Right hindlimb (tissue), 1 donor: ENCODE results near the gene KRT39.
"Not testable (repeated sequence)": the region's sequence is repeated elsewhere in the genome, so short reads cannot be mapped to it uniquely, and the experiment has no call there.

ENCODE experiments used
- DNase-seq: peaks from one replicate; pipeline ENCODE4 v3.0.0-alpha.2; 2018

KRT39 gene

DNA sequence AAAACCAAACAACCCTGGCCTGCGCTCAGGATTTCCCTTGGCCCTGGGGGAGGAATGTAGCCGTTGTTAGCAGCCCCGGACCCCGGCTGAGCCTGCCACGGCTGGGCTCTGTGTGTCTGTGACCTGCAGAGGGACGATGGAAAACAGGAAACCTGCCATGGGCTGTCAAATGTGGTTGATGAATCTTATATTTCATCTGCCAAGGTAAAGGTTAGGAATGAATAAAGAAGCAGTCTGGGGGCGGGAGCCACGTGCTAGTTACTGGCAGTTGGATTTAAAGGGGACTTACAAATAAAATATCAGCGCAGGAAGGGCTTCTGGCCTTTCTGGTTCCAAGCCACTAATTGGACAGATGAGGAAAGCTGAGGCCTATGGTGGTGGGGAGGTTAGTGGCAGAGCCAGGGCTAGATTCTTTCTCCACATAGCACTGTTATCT is 29.3 kb downstream of the KRT39 start, which contains the start of gene KRT23:
Gene KRT23, minus strand, starts transcription at position 263 of the 436 bp plus-strand sequence. CDS start 1,043 bp downstream, outside the sequence.
- DNase-seq = peak; percentile 22

- DNase-seq = no peak
These were observed 29.8 kb downstream of the KRT39 start for GRCh38 chr17:40936976-40937375.

- DNase-seq = no peak
These were observed 30.2 kb downstream of the KRT39 start for GRCh38 chr17:40936437-40936971.

DNA sequence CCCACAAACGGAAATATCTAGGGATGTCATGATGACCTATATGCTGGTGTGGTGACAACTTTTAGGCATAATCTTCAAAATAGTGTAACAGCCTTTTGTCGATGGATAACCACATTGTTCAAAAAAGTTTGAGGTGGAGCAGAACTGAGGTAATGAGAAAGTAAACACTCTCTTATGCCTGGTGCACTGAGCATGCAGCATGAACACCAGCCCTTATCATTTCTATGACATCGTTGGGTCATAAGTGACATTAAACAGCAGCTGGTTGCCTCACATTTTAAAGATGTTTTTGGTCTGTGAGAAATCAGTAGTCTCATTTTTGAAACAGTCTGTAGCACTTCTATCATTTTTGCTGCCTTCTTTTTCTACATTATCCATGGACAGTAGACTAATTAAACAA is 31.1 kb downstream of the KRT39 start:
- no peak for DNase-seq

DNA sequence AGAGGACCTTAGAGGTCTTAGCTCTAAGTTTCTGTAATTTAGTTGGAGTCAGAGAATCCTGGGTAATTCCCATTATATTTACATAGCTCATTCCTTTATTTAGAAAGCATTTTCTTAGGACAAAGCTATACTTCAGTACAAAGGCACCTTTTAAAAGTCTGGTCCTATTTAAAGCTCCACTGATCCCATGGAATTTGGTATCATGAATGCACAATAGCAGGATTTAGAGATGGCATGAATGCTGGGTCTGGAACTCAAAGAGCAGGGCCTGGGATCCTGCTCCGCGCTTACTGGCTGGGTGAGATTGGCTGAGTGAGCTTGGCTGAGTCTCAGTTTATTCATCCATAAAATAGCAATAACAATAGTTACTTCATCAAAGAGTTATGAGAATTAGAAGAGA is 34.1 kb downstream of the KRT39 start:
- DNase-seq = no peak

- DNase-seq = no peak
These were observed 35.4 kb downstream of the KRT39 start for GRCh38 chr17:40931311-40931710.

- no peak for DNase-seq
These were observed 40.4 kb downstream of the KRT39 start for GRCh38 chr17:40926341-40926740.

GRCh38 chr17:40922239-40922638 is 44.5 kb downstream of the KRT39 start:
- no peak for DNase-seq

DNA sequence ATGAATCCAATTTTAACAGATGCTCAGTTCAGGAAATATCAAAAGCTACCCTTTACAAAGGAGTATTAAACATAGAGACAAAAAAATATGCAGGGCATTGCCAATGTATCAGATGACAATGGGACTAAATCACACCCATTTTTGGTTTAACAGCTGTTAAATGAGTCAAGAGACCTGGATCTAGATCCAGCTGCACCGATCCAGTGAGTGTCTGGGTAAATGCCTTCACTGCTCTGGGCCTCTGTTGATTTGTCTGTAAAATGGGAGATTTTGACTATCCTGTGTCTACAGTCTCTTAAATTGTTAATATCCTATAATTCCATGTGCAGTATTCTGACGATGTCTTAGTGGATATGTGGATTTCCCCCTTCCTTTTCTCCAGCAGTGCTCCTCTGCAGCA is 45.7 kb downstream of the KRT39 start:
- DNase-seq = no peak

- not testable (repeated sequence) for DNase-seq
These were observed 49.6 kb downstream of the KRT39 start for GRCh38 chr17:40917116-40917515.

- DNase-seq = no peak
These were observed 50.4 kb downstream of the KRT39 start for GRCh38 chr17:40916366-40916765.

- DNase-seq = no peak
These were observed 51.0 kb downstream of the KRT39 start for GRCh38 chr17:40915721-40916256.

DNA sequence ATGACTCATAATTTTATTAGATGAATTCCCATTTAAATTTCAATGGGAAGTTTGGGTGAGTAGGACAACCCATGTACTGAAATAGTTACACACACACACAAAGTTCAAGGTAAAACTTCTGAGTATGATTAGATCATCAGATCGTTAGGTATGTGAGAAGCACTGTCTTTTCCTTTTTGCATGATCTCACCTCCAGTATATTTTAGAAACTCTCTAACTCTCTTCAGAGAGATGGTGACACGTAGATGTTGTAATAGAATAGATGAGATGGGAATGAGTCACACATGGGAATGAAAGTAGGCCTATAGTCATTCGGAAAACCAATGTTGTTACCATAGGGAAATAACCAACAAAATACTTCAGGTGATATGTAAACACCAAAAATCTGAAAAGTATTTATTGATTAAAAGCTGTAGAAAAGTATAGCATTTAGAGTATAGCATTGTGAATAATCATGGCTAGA is 51.5 kb downstream of the KRT39 start:
- no peak for DNase-seq

- DNase-seq = no peak
These were observed 52.5 kb downstream of the KRT39 start for GRCh38 chr17:40914075-40914855.

GRCh38 chr17:40912486-40913210 is 54.1 kb downstream of the KRT39 start:
- no peak for DNase-seq

- DNase-seq = no peak
These were observed 56.3 kb downstream of the KRT39 start for GRCh38 chr17:40910441-40910841.

DNA sequence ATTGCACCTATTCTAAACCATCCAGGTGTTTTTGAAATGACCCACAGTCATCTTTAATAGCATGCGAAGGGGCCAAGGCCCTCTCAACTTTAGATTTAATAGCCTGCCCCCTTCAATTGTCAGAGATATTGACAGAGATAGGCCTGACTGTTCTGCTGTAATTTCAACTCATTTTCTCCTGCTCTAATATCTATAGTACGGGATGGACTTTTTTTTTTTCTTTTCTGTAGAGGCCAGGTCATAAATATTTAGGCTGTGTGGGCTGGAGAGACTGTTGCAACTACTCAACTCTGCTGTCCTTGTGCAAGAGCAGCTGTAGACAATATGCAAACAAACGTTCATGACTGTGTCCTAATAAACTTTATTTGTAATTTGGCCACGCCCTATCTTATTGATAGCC is 57.0 kb downstream of the KRT39 start:
- no peak for DNase-seq

GRCh38 chr17:40909351-40909750 is 57.4 kb downstream of the KRT39 start:
- DNase-seq = peak; percentile 81
